Cardiac fibroblast (primary cell): ENCODE data around the gene CDH23.

ENCODE experiments used
- DNase-seq, 2 donors: peaks; one replicate each; pipeline versions ENCODE4 v3.0.0 to v3.0.0-alpha.2; 2010; ENCODE audit warnings: low read depth in 2 of 2
- H3K4me3 ChIP-seq, 2 donors: replicated peaks in 1 of 2; 1 replicate in 1 of 2; 2 replicates in 1 of 2; pipeline ENCODE4 v1.5.1; 2011; ENCODE audit warnings: low read depth in 2 of 2, low read length in 2 of 2, mild to moderate bottlenecking in 2 of 2, moderate library complexity in 1 of 2
- TF ChIP-seq, protein P1 (sequence below): IDR thresholded peaks from one replicate; pipeline ENCODE4 v1.5.1; 2011; ENCODE audit warnings: low read depth, mild to moderate bottlenecking, low read length, inconsistent platforms

CDH23 gene

GRCh38 chr10:71472466-71472865, 75.7 kb downstream of the CDH23 start:
- no peak for DNase-seq
- H3K4me3 ChIP-seq = no peak overlapping the region
- TF ChIP-seq, protein P1, sequence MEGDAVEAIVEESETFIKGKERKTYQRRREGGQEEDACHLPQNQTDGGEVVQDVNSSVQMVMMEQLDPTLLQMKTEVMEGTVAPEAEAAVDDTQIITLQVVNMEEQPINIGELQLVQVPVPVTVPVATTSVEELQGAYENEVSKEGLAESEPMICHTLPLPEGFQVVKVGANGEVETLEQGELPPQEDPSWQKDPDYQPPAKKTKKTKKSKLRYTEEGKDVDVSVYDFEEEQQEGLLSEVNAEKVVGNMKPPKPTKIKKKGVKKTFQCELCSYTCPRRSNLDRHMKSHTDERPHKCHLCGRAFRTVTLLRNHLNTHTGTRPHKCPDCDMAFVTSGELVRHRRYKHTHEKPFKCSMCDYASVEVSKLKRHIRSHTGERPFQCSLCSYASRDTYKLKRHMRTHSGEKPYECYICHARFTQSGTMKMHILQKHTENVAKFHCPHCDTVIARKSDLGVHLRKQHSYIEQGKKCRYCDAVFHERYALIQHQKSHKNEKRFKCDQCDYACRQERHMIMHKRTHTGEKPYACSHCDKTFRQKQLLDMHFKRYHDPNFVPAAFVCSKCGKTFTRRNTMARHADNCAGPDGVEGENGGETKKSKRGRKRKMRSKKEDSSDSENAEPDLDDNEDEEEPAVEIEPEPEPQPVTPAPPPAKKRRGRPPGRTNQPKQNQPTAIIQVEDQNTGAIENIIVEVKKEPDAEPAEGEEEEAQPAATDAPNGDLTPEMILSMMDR = no peak

DNA sequence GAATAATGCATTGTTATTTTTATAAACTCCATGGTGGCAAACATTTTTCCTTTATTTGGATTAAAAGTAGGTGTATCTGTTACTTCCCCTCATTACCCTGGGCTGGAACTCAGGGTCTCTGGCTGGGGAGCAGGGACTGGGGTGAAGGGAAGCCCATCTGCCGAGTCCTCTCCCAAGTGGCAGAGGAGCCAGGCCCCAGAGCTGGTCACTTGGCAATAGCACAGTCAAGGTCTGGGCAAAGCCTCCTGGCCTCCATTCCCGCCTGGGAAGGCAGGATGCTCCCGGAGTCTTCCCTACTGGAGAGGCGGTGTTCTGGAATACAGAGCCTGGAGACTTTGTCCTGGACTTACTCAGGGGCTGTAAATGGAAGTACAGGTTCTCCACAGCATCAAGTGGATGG, 76.2 kb downstream of the CDH23 start:
- no peak for DNase-seq
- TF ChIP-seq, protein P1 = no peak

DNA sequence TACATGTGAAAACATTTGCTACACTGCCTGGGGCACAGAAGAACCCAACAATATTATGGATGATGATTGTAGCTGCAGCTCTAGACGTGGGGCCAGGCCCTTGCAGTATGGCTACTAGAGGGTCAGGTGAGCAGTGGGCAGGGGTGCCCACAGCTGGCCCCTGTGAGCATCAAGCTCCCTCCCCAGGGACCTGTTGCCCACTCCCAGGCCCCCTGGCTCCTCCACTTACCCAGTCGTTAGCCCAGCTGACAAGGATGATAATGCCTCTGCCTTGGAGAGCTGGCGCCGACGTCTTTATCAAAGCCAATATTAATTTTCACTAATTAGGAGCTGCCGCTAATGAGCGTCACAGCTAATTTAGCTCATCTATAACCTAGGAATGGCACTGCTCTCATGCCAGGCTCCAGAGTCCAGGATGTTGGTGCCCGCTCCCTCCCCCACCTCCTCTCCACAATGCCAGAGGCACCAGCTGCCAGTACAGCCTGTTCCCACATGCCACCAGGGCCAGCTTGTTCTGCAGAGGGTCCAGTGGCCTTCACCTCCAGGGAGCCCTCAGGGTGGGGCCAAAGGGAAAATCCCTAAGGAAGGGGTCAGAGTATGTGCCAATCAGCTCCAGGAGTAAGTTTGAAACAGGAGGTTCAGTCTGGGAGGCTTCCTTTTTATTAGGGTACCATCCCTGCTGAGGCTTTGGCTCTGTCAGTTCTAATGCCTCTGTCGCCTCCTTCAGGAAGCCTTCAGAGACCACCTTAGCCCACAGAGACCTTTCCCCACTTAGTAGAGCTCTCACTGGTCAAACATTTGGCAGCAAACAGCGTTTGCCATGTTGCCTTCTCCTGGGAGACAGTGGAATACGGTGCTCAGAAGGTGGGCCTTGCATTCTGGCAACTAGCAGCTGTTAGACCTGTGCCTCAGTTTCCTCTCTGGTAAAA, 77.2 kb downstream of the CDH23 start:
- DNase-seq = no peak
- TF ChIP-seq, protein P1 = no peak
- H3K4me3 ChIP-seq = no peak overlapping the region

More for the DNA sequence above, 76.2 kb downstream of the CDH23 start:
- no peak overlapping the region for H3K4me3 ChIP-seq

GRCh38 chr10:71474702-71475242, 78.1 kb downstream of the CDH23 start:
- DNase-seq = no peak
- TF ChIP-seq, protein P1 = no peak
- H3K4me3 ChIP-seq = no peak overlapping the region

DNA sequence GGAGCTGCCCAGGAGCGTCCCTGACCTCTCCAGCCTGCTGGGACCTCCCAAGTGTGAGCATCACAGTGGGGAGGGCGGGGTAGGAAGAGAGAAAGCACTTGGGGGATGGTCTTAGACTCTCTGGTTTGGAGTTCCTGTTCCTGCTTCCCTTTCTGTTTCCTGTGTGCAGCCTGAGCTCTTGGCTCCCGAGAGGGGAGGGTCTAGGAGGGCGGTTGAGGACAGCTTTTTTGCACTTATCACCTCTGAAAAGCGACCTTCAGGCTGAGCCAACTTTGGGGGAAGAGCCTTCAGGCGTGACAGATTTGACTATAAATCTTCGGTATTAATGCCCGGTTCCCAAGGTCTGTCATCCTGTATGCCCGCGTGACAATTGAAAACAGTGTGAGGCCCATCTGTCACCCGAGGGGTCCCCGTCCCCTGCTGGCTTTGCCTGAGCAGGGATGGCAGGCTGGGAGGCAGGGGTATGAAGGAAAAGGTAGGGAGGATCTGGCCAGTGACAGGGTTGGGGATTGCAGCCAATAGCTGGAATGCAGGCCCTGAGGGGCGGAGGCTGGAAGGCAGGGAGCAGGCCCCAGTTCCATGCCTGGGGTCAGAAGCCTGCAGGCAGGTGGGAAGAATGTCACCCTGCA, 78.6 kb downstream of the CDH23 start:
- no peak for DNase-seq
- H3K4me3 ChIP-seq = no peak overlapping the region
- TF ChIP-seq, protein P1 = no peak

- TF ChIP-seq, protein P1 = no peak
- no peak overlapping the region for H3K4me3 ChIP-seq
These were observed 79.7 kb downstream of the CDH23 start for GRCh38 chr10:71476228-71477011.

More at GRCh38 chr10:71476228-71477011, 79.7 kb downstream of the CDH23 start:
- DNase-seq = peak in 1 of 2 donors; percentile 24
